GM12878 (cell line): ENCODE results near the gene LSM5. TPM values are rescaled to one million over a fixed set of nuclear protein-coding genes. Genes with fewer than 3 reads are reported as not detected.

Experiments used
- ATAC-seq: fragments of 200-7000 bp; cut with Tn5 transposase; 3 replicates; pipeline ENCODE4 v1.9.1; 2020; ENCODE audit warnings: mild to moderate bottlenecking, moderate library complexity
- BruUV-seq: library from RNA; stranded (reverse); fragments of 400-500 nt; replicated peaks from 2 replicates; lab custom pipeline; 2021; lab: Mats Ljungman, UMichigan
- CTCF ChIA-PET: fragments of 300-600 bp; sonication (Branson Sonifier 250); formaldehyde crosslinking; extraction: SDS; loops from one replicate; lab custom pipeline; 2021; ENCODE audit warnings: inconsistent platforms; lab: Yijun Ruan, JAX
- POLR2A ChIA-PET: fragments of 350-600 bp; formaldehyde crosslinking; extraction: SDS; loops from one replicate; lab custom pipeline; 2021; ENCODE audit warnings: inconsistent platforms; lab: Charles Lee
- RAD21 ChIA-PET: fragments of 300-600 bp; sonication (Branson Sonifier 250); formaldehyde crosslinking; loops from one replicate; lab custom pipeline; 2023; ENCODE audit warnings: antibody characterized with exemption; ENCODE audit not compliant: unreplicated experiment; lab: Charles Lee
- SMC1A ChIA-PET: fragments of 300-600 bp; sonication (Branson Sonifier 250); formaldehyde crosslinking; loops from one replicate; lab custom pipeline; 2023; ENCODE audit not compliant: unreplicated experiment, uncharacterized antibody; lab: Charles Lee
- DNase-seq: peaks from one replicate; pipeline ENCODE4 v3.0.0-alpha.2; 2011; ENCODE audit warnings: low read depth, low spot score
- FAIRE-seq: peaks from 3 replicates; lab custom pipeline; 2011; peaks lifted over from hg19 to GRCh38; lab: Jason Lieb, UNC
- H2AFZ ChIP-seq: 2 replicates; pipeline ENCODE4 v1.6.0; 2011; ENCODE audit warnings: low read depth, low read length, control low read depth; ENCODE audit not compliant: control insufficient read depth
- H3K27ac ChIP-seq: 2 replicates; pipeline ENCODE4 v1.5.1; 2011; ENCODE audit warnings: control low read depth; ENCODE audit not compliant: control insufficient read depth, insufficient read depth
- H3K27me3 ChIP-seq, 2 experiments: replicated peaks in 1 of 2; 2 replicates each; pipeline versions ENCODE4 v1.6.0 to v1.6.1; 2011; ENCODE audit warnings: low read length in 1 of 2; ENCODE audit not compliant: control insufficient read depth in 2 of 2, insufficient read depth in 2 of 2
- H3K36me3 ChIP-seq, 2 experiments: 2 replicates each; pipeline ENCODE4 v1.5.1; 2011; ENCODE audit warnings: low read length in 1 of 2; ENCODE audit not compliant: control insufficient read depth in 2 of 2, insufficient read depth in 2 of 2
- H3K4me1 ChIP-seq: 2 replicates; pipeline ENCODE4 v1.6.1; 2011; ENCODE audit warnings: mild to moderate bottlenecking, low read length, moderate library complexity, mixed read lengths; ENCODE audit not compliant: control insufficient read depth, insufficient read depth
- H3K4me2 ChIP-seq: 2 replicates; pipeline ENCODE4 v1.6.0; 2011; ENCODE audit warnings: control low read depth; ENCODE audit not compliant: control insufficient read depth, insufficient read depth
- H3K4me3 ChIP-seq: fragments of 200-600 bp; sonication (generic); 2 replicates; pipeline ENCODE4 v1.5.1; 2016
- H3K79me2 ChIP-seq: 2 replicates; pipeline ENCODE4 v1.6.0; 2011; ENCODE audit warnings: low read length; ENCODE audit not compliant: control insufficient read depth, insufficient read depth
- H3K9ac ChIP-seq: 2 replicates; pipeline ENCODE4 v1.8.0; 2011; ENCODE audit warnings: low read length, control low read depth, mixed read lengths; ENCODE audit not compliant: control insufficient read depth, insufficient read depth
- H3K9me3 ChIP-seq: replicated peaks from 3 replicates; pipeline ENCODE4 v1.5.1; 2011; ENCODE audit warnings: mild to moderate bottlenecking, low read length; ENCODE audit not compliant: control insufficient read depth, insufficient read depth
- H4K20me1 ChIP-seq: 2 replicates; pipeline ENCODE4 v1.6.0; 2011; ENCODE audit not compliant: control insufficient read depth, insufficient read depth
- BCL11A ChIP-seq: IDR thresholded peaks from 2 replicates; pipeline ENCODE4 v1.6.1; 2011; ENCODE audit warnings: low read depth, low read length
- CEBPB ChIP-seq, 2 experiments: fragments of 150-350 bp in 1 of 2; IDR thresholded peaks; 2 replicates each; pipeline ENCODE4 v1.6.1; 2012 to 2014; ENCODE audit warnings: low read depth in 2 of 2, low read length in 2 of 2, borderline replicate concordance in 1 of 2, inconsistent platforms in 1 of 2
- EED ChIP-seq: sonication (generic); IDR thresholded peaks from 2 replicates; pipeline ENCODE4 v1.6.1; 2016; ENCODE audit warnings: antibody characterized with exemption, low read depth
- GATAD2B ChIP-seq: fragments of 450-650 bp; conservative IDR thresholded peaks from 2 replicates; pipeline ENCODE4 v1.6.1; 2017; ENCODE audit warnings: low read depth, mild to moderate bottlenecking, moderate library complexity
- NRF1 ChIP-seq: conservative IDR thresholded peaks from 2 replicates; pipeline ENCODE4 v1.6.1; 2011; ENCODE audit warnings: mild to moderate bottlenecking, low read depth, low read length, improper control_type of control experiment
- PKNOX1 ChIP-seq: fragments of 450-650 bp; IDR thresholded peaks from 2 replicates; pipeline ENCODE4 v1.6.1; 2016; ENCODE audit warnings: mild to moderate bottlenecking
- POLR2AphosphoS2 ChIP-seq: IDR thresholded peaks from 2 replicates; pipeline ENCODE4 v1.6.1; 2011; ENCODE audit warnings: low read depth, mild to moderate bottlenecking, low read length, improper control_type of control experiment, moderate library complexity
- RAD21 ChIP-seq: IDR thresholded peaks from 2 replicates; pipeline ENCODE4 v1.6.1; 2011; ENCODE audit warnings: mild to moderate bottlenecking, low read depth, low read length, moderate library complexity; ENCODE audit not compliant: insufficient read depth
- SIN3A ChIP-seq: IDR thresholded peaks from 2 replicates; pipeline ENCODE4 v1.6.1; 2012; ENCODE audit warnings: low read depth, low read length, improper control_type of control experiment
- SIX5 ChIP-seq: IDR thresholded peaks from 2 replicates; pipeline ENCODE4 v1.6.1; 2011; ENCODE audit warnings: mild to moderate bottlenecking, low read depth, low read length, moderate library complexity; ENCODE audit not compliant: severe bottlenecking
- SP1 ChIP-seq: IDR thresholded peaks from one replicate; pipeline ENCODE4 v1.6.1; 2011; ENCODE audit warnings: low read depth, low read length
- SPI1 ChIP-seq: IDR thresholded peaks from 2 replicates; pipeline ENCODE4 v1.6.1; 2011; ENCODE audit warnings: low read depth, mild to moderate bottlenecking, low read length, moderate library complexity, borderline replicate concordance; ENCODE audit not compliant: insufficient read depth
- SREBF2 ChIP-seq: IDR thresholded peaks from 2 replicates; pipeline ENCODE4 v1.6.1; 2012; ENCODE audit warnings: mild to moderate bottlenecking, low read length
- ZBTB4 ChIP-seq: fragments of 450-650 bp; formaldehyde crosslinking; IDR thresholded peaks from 2 replicates; pipeline ENCODE4 v1.4.0; 2022; ENCODE audit warnings: mild to moderate bottlenecking, moderate library complexity
- ZNF274 ChIP-seq: IDR thresholded peaks from one replicate; pipeline ENCODE4 v1.8.0; 2011; ENCODE audit not compliant: insufficient read length, insufficient read depth
- WGBS: methylation state at CpG from one replicate; pipeline ENCODE4 v1.1.6; 2016; ENCODE audit warnings: low lambda C conversion rate; ENCODE audit not compliant: insufficient replicate concordance, insufficient coverage; ENCODE audit errors: missing lambda C conversion rate; 5-methylcytosine and 5-hydroxymethylcytosine counted together
- in situ Hi-C: fragments of 300-500 bp; cut with MboI; formaldehyde crosslinking; loops from 9 replicates; pipeline ENCODE4 v1.14.3; 2018; ENCODE audit warnings: mixed read lengths
- intact Hi-C: fragments of 100-400 bp; cut with micrococcal nuclease; formaldehyde crosslinking; loops from one replicate; pipeline ENCODE4 v1.14.2; 2022; ENCODE audit not compliant: unreplicated experiment
- polyA plus RNA-seq, 11 experiments: library from polyadenylated mRNA; depleted of rRNA in 4 of 11; unstranded in 6 of 11; stranded (reverse) in 5 of 11; fragments of >200 nt; fragmentation: Nextera tagmentation in 4 of 11; fragmentation: Illumina TruSeq in 1 of 11; extraction: Ambion mirVana in 4 of 11; extraction: Trizol in 1 of 11; gene quantifications; 1 replicate in 1 of 11; 2 replicates in 10 of 11; pipeline versions ENCODE4 v1.2.1 to v1.2.3, GENCODE V29; 2011 to 2016; ENCODE audit warnings: inconsistent platforms in 2 of 11, missing spikeins in 2 of 11, low read depth in 1 of 11
- total RNA-seq, 4 experiments: library from RNA; depleted of rRNA in 3 of 4; stranded (reverse); fragments of >200 nt in 3 of 4; fragmentation: Illumina TruSeq in 1 of 4; extraction: Trizol in 1 of 4; gene quantifications; 2 replicates each; pipeline versions ENCODE4 v1.2.1 to v1.2.3, GENCODE V29; 2013 to 2021
- TF ChIP-seq, protein P1 (sequence below): fragments of 450-650 bp; IDR thresholded peaks from 2 replicates; pipeline ENCODE4 v1.6.1; 2017; ENCODE audit warnings: mild to moderate bottlenecking, moderate library complexity

Gene LSM5
- total and polyA plus RNA-seq, 10 of the 15 experiments (the other 5 are each of a cell fraction or from before 2014, with no cell fraction given), result 29.4 to 538 (median 145) TPM

DNA sequence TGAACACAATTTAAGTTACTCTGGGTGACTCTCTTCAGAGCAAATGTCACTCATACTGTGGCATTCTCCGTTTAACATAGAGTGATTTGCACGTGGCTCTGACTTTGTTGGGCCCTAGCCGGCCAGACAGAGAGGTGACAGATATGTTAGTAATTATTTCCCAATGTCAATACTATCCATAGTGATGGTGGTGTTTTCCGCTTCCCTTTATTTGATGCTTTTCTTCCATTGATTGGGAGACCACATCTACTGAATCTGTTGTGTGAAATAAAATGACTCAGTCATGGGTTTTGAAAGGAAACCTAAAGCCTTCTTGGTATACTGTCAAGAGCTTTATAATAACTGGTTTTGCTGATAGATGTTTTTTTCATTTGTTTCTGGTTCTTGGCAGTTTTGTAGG is 12.5 kb upstream of the LSM5 start (continued):
- no peak for TF ChIP-seq SIN3A
- TF ChIP-seq CEBPB (IDR thresholded peaks at IDR 0.05; ENCODE audit: borderline replicate concordance in 1 of 2, low read depth in 2 of 2, low read length in 2 of 2), result no peak
- TF ChIP-seq SP1, result no peak
- TF ChIP-seq BCL11A, result no peak
- TF ChIP-seq SPI1, result no peak
- no peak for TF ChIP-seq EED
- TF ChIP-seq ZBTB4, result no peak
- TF ChIP-seq SIX5, result no peak

DNA sequence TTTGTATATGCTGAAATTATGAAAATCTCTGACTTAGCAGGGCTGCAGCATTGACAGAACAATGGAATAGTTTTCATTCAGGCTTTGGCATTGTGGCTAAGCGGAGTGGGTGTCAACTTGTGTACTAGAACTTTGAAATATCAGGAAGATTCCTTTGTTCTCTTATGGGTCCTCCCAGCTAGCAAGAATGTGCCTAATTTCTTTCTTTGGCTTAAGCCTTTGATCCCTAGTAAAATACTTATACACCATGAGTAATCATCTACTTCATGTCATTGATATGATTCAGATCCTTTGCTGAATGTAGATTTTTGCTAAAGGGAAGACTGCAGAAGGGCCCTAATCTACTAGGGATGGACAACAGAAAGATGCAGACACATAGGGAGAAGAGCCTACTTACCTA is 11.3 kb upstream of the LSM5 start:
- WGBS, result 100% methylated on average over 1 of the region's 1 CpG
- no peaks in the 10 kb centered on the region for H4K20me1 ChIP-seq
- H3K4me3 ChIP-seq, result peak overlapping the region; percentile 46
- SMC1A ChIA-PET, result interaction anchor here (0.6 to 2.0 kb wide), 2 partner anchors 11 to 82 kb away, joined by 3 to 7 read pairs; no protein-coding TSS in a partner anchor
- H3K36me3 ChIP-seq, result no peaks in the 10 kb centered on the region
- FAIRE-seq, result no peak
- H3K27ac ChIP-seq, result peak overlapping the region; percentile 38; the same call in 1 of the 2 replicates
- POLR2A ChIA-PET, result interaction anchor here (0.7 kb wide), 1 partner anchor 15 kb away, joined by 3 read pairs; no protein-coding TSS in a partner anchor
- H2AFZ ChIP-seq, result no peak overlapping the region
- H3K9ac ChIP-seq, result no peak overlapping the region
- in situ Hi-C loops (no loop called here), intact Hi-C loops (no loop called here)
- ATAC-seq, result 0 out of 3 replicates have a peak, but pooled peaks have one; percentile 10
- RAD21 ChIA-PET, result no interaction called here
- H3K79me2 ChIP-seq, result peaks cover 73% of the 10 kb centered on the region
- BruUV-seq, result no TSS peak
- H3K4me1 ChIP-seq, result peaks cover 6% of the 10 kb centered on the region
- H3K9me3 ChIP-seq, result no peaks in the 10 kb centered on the region; the same call in 2 of the 3 replicates
- CTCF ChIA-PET, result no interaction called here
- DNase-seq, result no peak
- H3K27me3 ChIP-seq, result no peaks in the 10 kb centered on the region
- peak overlapping the region; percentile 81 for H3K4me2 ChIP-seq
- TF ChIP-seq SREBF2 (no peak), PKNOX1 (no peak), GATAD2B (no peak), ZNF274 (no peak), NRF1 (no peak), POLR2AphosphoS2 (no peak), RAD21 (no peak)
- TF ChIP-seq, protein P1, sequence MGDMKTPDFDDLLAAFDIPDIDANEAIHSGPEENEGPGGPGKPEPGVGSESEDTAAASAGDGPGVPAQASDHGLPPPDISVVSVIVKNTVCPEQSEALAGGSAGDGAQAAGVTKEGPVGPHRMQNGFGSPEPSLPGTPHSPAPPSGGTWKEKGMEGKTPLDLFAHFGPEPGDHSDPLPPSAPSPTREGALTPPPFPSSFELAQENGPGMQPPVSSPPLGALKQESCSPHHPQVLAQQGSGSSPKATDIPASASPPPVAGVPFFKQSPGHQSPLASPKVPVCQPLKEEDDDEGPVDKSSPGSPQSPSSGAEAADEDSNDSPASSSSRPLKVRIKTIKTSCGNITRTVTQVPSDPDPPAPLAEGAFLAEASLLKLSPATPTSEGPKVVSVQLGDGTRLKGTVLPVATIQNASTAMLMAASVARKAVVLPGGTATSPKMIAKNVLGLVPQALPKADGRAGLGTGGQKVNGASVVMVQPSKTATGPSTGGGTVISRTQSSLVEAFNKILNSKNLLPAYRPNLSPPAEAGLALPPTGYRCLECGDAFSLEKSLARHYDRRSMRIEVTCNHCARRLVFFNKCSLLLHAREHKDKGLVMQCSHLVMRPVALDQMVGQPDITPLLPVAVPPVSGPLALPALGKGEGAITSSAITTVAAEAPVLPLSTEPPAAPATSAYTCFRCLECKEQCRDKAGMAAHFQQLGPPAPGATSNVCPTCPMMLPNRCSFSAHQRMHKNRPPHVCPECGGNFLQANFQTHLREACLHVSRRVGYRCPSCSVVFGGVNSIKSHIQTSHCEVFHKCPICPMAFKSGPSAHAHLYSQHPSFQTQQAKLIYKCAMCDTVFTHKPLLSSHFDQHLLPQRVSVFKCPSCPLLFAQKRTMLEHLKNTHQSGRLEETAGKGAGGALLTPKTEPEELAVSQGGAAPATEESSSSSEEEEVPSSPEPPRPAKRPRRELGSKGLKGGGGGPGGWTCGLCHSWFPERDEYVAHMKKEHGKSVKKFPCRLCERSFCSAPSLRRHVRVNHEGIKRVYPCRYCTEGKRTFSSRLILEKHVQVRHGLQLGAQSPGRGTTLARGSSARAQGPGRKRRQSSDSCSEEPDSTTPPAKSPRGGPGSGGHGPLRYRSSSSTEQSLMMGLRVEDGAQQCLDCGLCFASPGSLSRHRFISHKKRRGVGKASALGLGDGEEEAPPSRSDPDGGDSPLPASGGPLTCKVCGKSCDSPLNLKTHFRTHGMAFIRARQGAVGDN, result no peak
